ENCODE measurements around the gene KCNN4. TPM values are rescaled to one million over a fixed set of nuclear protein-coding genes. Genes with fewer than 3 reads are reported as not detected.
A peak's percentile ranks its signal among the peaks of the same experiment; 100 is the strongest.

The KCNN4 gene
- polyA plus RNA-seq, 3 donors from 2014 or later: 0.19 to 0.27 TPM; not detected in 1

- DNase-seq: no peak
- Mint-ChIP-seq H3K27ac (no peak overlapping the region), H3K36me3 (peaks cover 29 to 58% (median 29%) of the 10 kb centered on the region in 3 donors), H3K9me3 (no peaks in the 10 kb centered on the region), H3K4me3 (no peak overlapping the region), H3K27me3 (ENCODE audit: low read depth in 3 of 3) (peaks cover 0 to 2% (median 2%) of the 10 kb centered on the region in 3 donors), H3K4me1 (peaks cover 6% of the 10 kb centered on the region in 2 donors)
Measured at GRCh38 chr19:43743059-43743458, 37.7 kb downstream of the KCNN4 start.

GRCh38 chr19:43741075-43741825, 39.5 kb downstream of the KCNN4 start:
- peaks cover 0 to 2% (median 1%) of the 10 kb centered on the region in 3 donors for H3K27me3 Mint-ChIP-seq (ENCODE audit: low read depth in 3 of 3)
- H3K27ac Mint-ChIP-seq: peak overlapping the region in 2 of 6 donors; percentile 21 to 67
- H3K36me3 Mint-ChIP-seq: peaks cover 32 to 62% (median 34%) of the 10 kb centered on the region in 3 donors
- DNase-seq: no peak
- no peaks in the 10 kb centered on the region for H3K9me3 Mint-ChIP-seq
- no peak overlapping the region for H3K4me3 Mint-ChIP-seq
- peaks cover 6 to 9% of the 10 kb centered on the region in 2 donors for H3K4me1 Mint-ChIP-seq

GRCh38 chr19:43739439-43740235, 41.1 kb downstream of the KCNN4 start:
- peak overlapping the region in 4 of 6 donors; percentile 2 to 78 (median 66) for H3K27ac Mint-ChIP-seq
- peaks cover 34 to 63% (median 38%) of the 10 kb centered on the region in 3 donors for H3K36me3 Mint-ChIP-seq
- DNase-seq: no peak
- H3K9me3 Mint-ChIP-seq: no peaks in the 10 kb centered on the region
- H3K27me3 Mint-ChIP-seq (ENCODE audit: low read depth in 3 of 3): peaks cover 0 to 2% (median 1%) of the 10 kb centered on the region in 3 donors
- peaks cover 6 to 9% of the 10 kb centered on the region in 2 donors for H3K4me1 Mint-ChIP-seq
- H3K4me3 Mint-ChIP-seq: no peak overlapping the region

GRCh38 chr19:43738780-43739211, 42.0 kb downstream of the KCNN4 start:
- Mint-ChIP-seq H3K27ac (peak overlapping the region in 5 of 6 donors; percentile 57 to 89 (median 73)), H3K9me3 (no peaks in the 10 kb centered on the region), H3K4me3 (peak overlapping the region in 2 of 5 donors; percentile 3 to 20), H3K4me1 (peaks cover 6 to 9% of the 10 kb centered on the region in 2 donors), H3K27me3 (ENCODE audit: low read depth in 3 of 3) (peaks cover 0 to 2% (median 0%) of the 10 kb centered on the region in 3 donors), H3K36me3 (peaks cover 31 to 58% (median 32%) of the 10 kb centered on the region in 3 donors)
- peak in 1 of 3 donors; percentile 4 for DNase-seq

GRCh38 chr19:43735957-43736356, 44.8 kb downstream of the KCNN4 start:
- no peak for DNase-seq
- peaks cover 33 to 60% (median 34%) of the 10 kb centered on the region in 3 donors for H3K36me3 Mint-ChIP-seq
- no peaks in the 10 kb centered on the region for H3K27me3 Mint-ChIP-seq (ENCODE audit: low read depth in 3 of 3)
- peak overlapping the region in 1 of 6 donors; percentile 24 for H3K27ac Mint-ChIP-seq
- no peak overlapping the region for H3K4me3 Mint-ChIP-seq
- no peaks in the 10 kb centered on the region for H3K9me3 Mint-ChIP-seq
- peaks cover 6 to 9% of the 10 kb centered on the region in 2 donors for H3K4me1 Mint-ChIP-seq

- H3K27ac Mint-ChIP-seq: no peak overlapping the region
- peaks cover 28 to 54% (median 34%) of the 10 kb centered on the region in 3 donors for H3K36me3 Mint-ChIP-seq
- H3K4me1 Mint-ChIP-seq: peaks cover 6 to 9% of the 10 kb centered on the region in 2 donors
- no peaks in the 10 kb centered on the region for H3K27me3 Mint-ChIP-seq (ENCODE audit: low read depth in 3 of 3)
- DNase-seq: no peak
- H3K9me3 Mint-ChIP-seq: no peaks in the 10 kb centered on the region
- H3K4me3 Mint-ChIP-seq: no peak overlapping the region
Measured at GRCh38 chr19:43735013-43735412, 45.8 kb downstream of the KCNN4 start.

- Mint-ChIP-seq H3K27me3 (ENCODE audit: low read depth in 3 of 3) (no peaks in the 10 kb centered on the region), H3K4me3 (no peak overlapping the region), H3K4me1 (no peaks in the 10 kb centered on the region), H3K27ac (peak overlapping the region in 3 of 6 donors; percentile 22 to 26 (median 24)), H3K9me3 (no peaks in the 10 kb centered on the region), H3K36me3 (peaks cover 26 to 46% (median 29%) of the 10 kb centered on the region in 3 donors)
- DNase-seq: no peak
Measured at GRCh38 chr19:43731846-43732245, 48.9 kb downstream of the KCNN4 start.

- Mint-ChIP-seq H3K36me3 (peaks cover 21 to 41% (median 24%) of the 10 kb centered on the region in 3 donors), H3K27me3 (ENCODE audit: low read depth in 3 of 3) (no peaks in the 10 kb centered on the region), H3K9me3 (no peaks in the 10 kb centered on the region), H3K4me3 (no peak overlapping the region), H3K4me1 (no peaks in the 10 kb centered on the region), H3K27ac (no peak overlapping the region)
- no peak for DNase-seq
Measured at GRCh38 chr19:43731346-43731745, 49.4 kb downstream of the KCNN4 start.

- no peak for DNase-seq
- Mint-ChIP-seq H3K9me3 (no peaks in the 10 kb centered on the region), H3K27me3 (ENCODE audit: low read depth in 3 of 3) (peaks cover 0 to 5% (median 0%) of the 10 kb centered on the region in 3 donors), H3K4me3 (no peak overlapping the region), H3K4me1 (peaks cover 1 to 5% of the 10 kb centered on the region in 2 donors), H3K27ac (no peak overlapping the region), H3K36me3 (peaks cover 13 to 32% (median 15%) of the 10 kb centered on the region in 3 donors)
Measured at GRCh38 chr19:43729919-43730318, 50.9 kb downstream of the KCNN4 start.

GRCh38 chr19:43727593-43727853, 53.2 kb downstream of the KCNN4 start:
- Mint-ChIP-seq H3K4me1 (peaks cover 1 to 5% of the 10 kb centered on the region in 2 donors), H3K27ac (no peak overlapping the region), H3K36me3 (peaks cover 10 to 18% (median 13%) of the 10 kb centered on the region in 3 donors), H3K9me3 (no peaks in the 10 kb centered on the region), H3K4me3 (no peak overlapping the region), H3K27me3 (ENCODE audit: low read depth in 3 of 3) (peaks cover 0 to 5% (median 0%) of the 10 kb centered on the region in 3 donors)
- no peak for DNase-seq

GRCh38 chr19:43726736-43727592, 53.8 kb downstream of the KCNN4 start:
- DNase-seq: no peak
- Mint-ChIP-seq H3K27ac (peak overlapping the region in 2 of 6 donors; percentile 3 to 17), H3K4me1 (peaks cover 1 to 5% of the 10 kb centered on the region in 2 donors)

GRCh38 chr19:43725468-43725867, 55.3 kb downstream of the KCNN4 start:
- Mint-ChIP-seq H3K27ac (no peak overlapping the region), H3K4me3 (no peak overlapping the region), H3K4me1 (peaks cover 1 to 5% of the 10 kb centered on the region in 2 donors), H3K27me3 (ENCODE audit: low read depth in 3 of 3) (peaks cover 0 to 8% (median 0%) of the 10 kb centered on the region in 3 donors), H3K9me3 (no peaks in the 10 kb centered on the region), H3K36me3 (peaks cover 4 to 11% (median 7%) of the 10 kb centered on the region in 3 donors)
- DNase-seq: no peak

More at GRCh38 chr19:43726736-43727592, 53.8 kb downstream of the KCNN4 start:
- H3K4me3 Mint-ChIP-seq: no peak overlapping the region
- H3K9me3 Mint-ChIP-seq: no peaks in the 10 kb centered on the region
- H3K36me3 Mint-ChIP-seq: peaks cover 4 to 12% (median 8%) of the 10 kb centered on the region in 3 donors
- peaks cover 0 to 5% (median 0%) of the 10 kb centered on the region in 3 donors for H3K27me3 Mint-ChIP-seq (ENCODE audit: low read depth in 3 of 3)

- Mint-ChIP-seq H3K27ac (no peak overlapping the region), H3K27me3 (ENCODE audit: low read depth in 3 of 3) (peaks cover 0 to 8% (median 0%) of the 10 kb centered on the region in 3 donors), H3K4me1 (peaks cover 1 to 5% of the 10 kb centered on the region in 2 donors), H3K36me3 (peaks cover 4 to 11% (median 7%) of the 10 kb centered on the region in 3 donors), H3K9me3 (no peaks in the 10 kb centered on the region), H3K4me3 (no peak overlapping the region)
- DNase-seq: no peak
Measured at GRCh38 chr19:43724896-43725295, 55.9 kb downstream of the KCNN4 start.
